Keratinocyte (primary cell): ENCODE data around the gene CDCA4. TPM values are rescaled to one million over a fixed set of nuclear protein-coding genes. Genes with fewer than 3 reads are reported as not detected.

Source experiments
- DNase-seq: peaks from one replicate; pipeline ENCODE4 v3.0.0-alpha.2; 2011; ENCODE audit warnings: low read depth, missing footprints, low spot score
- FAIRE-seq: peaks from 2 replicates; lab custom pipeline; 2011; peaks lifted over from hg19 to GRCh38; lab: Jason Lieb, UNC
- H2AFZ ChIP-seq: 2 replicates; pipeline ENCODE4 v1.6.0; 2012; ENCODE audit warnings: low read length, control low read depth, inconsistent platforms; ENCODE audit not compliant: control insufficient read depth
- H3K27ac ChIP-seq: 2 replicates; pipeline ENCODE4 v1.5.1; 2011; ENCODE audit warnings: low read length; ENCODE audit not compliant: control insufficient read depth, insufficient read depth
- H3K27me3 ChIP-seq: 3 replicates; pipeline ENCODE4 v1.6.0; 2011; ENCODE audit warnings: low read length; ENCODE audit not compliant: control insufficient read depth, insufficient read depth; ENCODE audit errors: extremely low read depth
- H3K36me3 ChIP-seq, 2 experiments: 2 replicates in 1 of 2; 3 replicates in 1 of 2; pipeline ENCODE4 v1.5.1; 2011; ENCODE audit warnings: low read length in 2 of 2, mild to moderate bottlenecking in 1 of 2; ENCODE audit not compliant: control insufficient read depth in 2 of 2, insufficient read depth in 2 of 2; ENCODE audit errors: extremely low read depth in 1 of 2
- H3K4me1 ChIP-seq: 3 replicates; pipeline ENCODE4 v1.5.1; 2011; ENCODE audit warnings: low read length; ENCODE audit not compliant: control insufficient read depth, insufficient read depth; ENCODE audit errors: extremely low read depth
- H3K4me2 ChIP-seq: 3 replicates; pipeline ENCODE4 v1.6.0; 2011; ENCODE audit warnings: low read depth, low read length; ENCODE audit not compliant: control insufficient read depth, insufficient read depth; ENCODE audit errors: extremely low read depth
- H3K4me3 ChIP-seq, 3 experiments: fragments of 200-600 bp in 1 of 3; sonication (generic) in 1 of 3; 2 replicates in 2 of 3; 3 replicates in 1 of 3; pipeline ENCODE4 v1.5.1; 2011 to 2016; ENCODE audit warnings: low read length in 3 of 3, mild to moderate bottlenecking in 3 of 3, control low read depth in 2 of 3, inconsistent platforms in 1 of 3, low read depth in 1 of 3, mixed read lengths in 1 of 3, mixed run types in 1 of 3, moderate library complexity in 1 of 3; ENCODE audit not compliant: control insufficient read depth in 2 of 3, insufficient read depth in 2 of 3; ENCODE audit errors: extremely low read depth in 1 of 3
- H3K79me2 ChIP-seq: 2 replicates; pipeline ENCODE4 v1.6.0; 2012; ENCODE audit warnings: low read length; ENCODE audit not compliant: control insufficient read depth, insufficient read depth
- H3K9ac ChIP-seq: 3 replicates; pipeline ENCODE4 v1.6.0; 2011; ENCODE audit warnings: low read length; ENCODE audit not compliant: control insufficient read depth, insufficient read depth; ENCODE audit errors: extremely low read depth
- H3K9me1 ChIP-seq: 3 replicates; pipeline ENCODE4 v1.6.0; 2011; ENCODE audit warnings: low read length; ENCODE audit not compliant: control insufficient read depth, insufficient read depth; ENCODE audit errors: extremely low read depth
- H3K9me3 ChIP-seq: 2 replicates; pipeline ENCODE4 v1.5.1; 2012; ENCODE audit warnings: low read depth, low read length; ENCODE audit not compliant: control insufficient read depth
- H4K20me1 ChIP-seq: 3 replicates; pipeline ENCODE4 v1.6.0; 2011; ENCODE audit warnings: low read length; ENCODE audit not compliant: control insufficient read depth, insufficient read depth; ENCODE audit errors: extremely low read depth
- CTCF ChIP-seq, 3 experiments: IDR thresholded peaks in 1 of 3; conservative IDR thresholded peaks in 1 of 3; optimal IDR thresholded peaks in 1 of 3; 2 replicates in 2 of 3; 3 replicates in 1 of 3; pipeline versions ENCODE3 to v1.5.1; 2011; ENCODE audit warnings: low read length in 3 of 3, mild to moderate bottlenecking in 3 of 3, moderate library complexity in 2 of 3, control low read depth in 1 of 3, inconsistent platforms in 1 of 3; ENCODE audit not compliant: insufficient read depth in 2 of 3; ENCODE audit errors: extremely low read depth in 1 of 3
- EZH2 ChIP-seq: IDR thresholded peaks from one replicate; pipeline ENCODE4 v1.6.1; 2012; ENCODE audit warnings: inconsistent platforms, mild to moderate bottlenecking, low read length, moderate library complexity
- dilution Hi-C: fragments of 300-500 bp; cut with MboI; formaldehyde crosslinking; loops from one replicate; pipeline ENCODE4 v1.7.0; 2020; ENCODE audit warnings: low sequenced_read_pairs; ENCODE audit not compliant: extremely low pct_ligation_motif_present
- polyA plus RNA-seq, 5 experiments: library from polyadenylated mRNA; depleted of rRNA in 3 of 5; stranded (reverse) in 3 of 5; stranded (forward) in 1 of 5; unstranded in 1 of 5; fragments of >200 nt; gene quantifications; 1 replicate in 1 of 5; 2 replicates in 3 of 5; 3 replicates in 1 of 5; pipeline versions ENCODE4 v1.2.1 to v1.2.3, GENCODE V29; 2011 to 2012; ENCODE audit warnings: missing spikeins in 2 of 5, low read depth in 1 of 5, low replicate concordance in 1 of 5

Gene CDCA4
- polyA plus RNA-seq, 1 donor (not counting 4 experiments of a cell fraction or from before 2014, with no cell fraction given): 35.7 TPM

GRCh38 chr14:104993306-104993705 is 27.6 kb downstream of the CDCA4 start:
- Histone ChIP-seq H3K9me3 (no peaks in the 10 kb centered on the region), H3K4me1 (no peaks in the 10 kb centered on the region), H3K27me3 (no peaks in the 10 kb centered on the region), H3K36me3 (peaks cover 20 to 22% of the 10 kb centered on the region in 2 experiments), H3K4me3 (no peak overlapping the region), H3K9ac (no peak overlapping the region), H4K20me1 (no peaks in the 10 kb centered on the region), H3K79me2 (no peaks in the 10 kb centered on the region), H3K27ac (no peak overlapping the region), H3K9me1 (no peaks in the 10 kb centered on the region), H2AFZ (no peak overlapping the region), H3K4me2 (no peak overlapping the region)
- DNase-seq: no peak
- TF ChIP-seq EZH2 (no peak), CTCF (optimal IDR thresholded peaks at IDR 0.05 in 1 of 3, IDR thresholded peaks at IDR 0.05 in 1 of 3, conservative IDR thresholded peaks at IDR 0.05 in 1 of 3; ENCODE audit: extremely low read depth in 1 of 3, insufficient read depth in 2 of 3, low read length in 3 of 3) (no peak)
- dilution Hi-C loops: no loop called here
- no peak for FAIRE-seq

GRCh38 chr14:104992501-104992900 is 28.4 kb downstream of the CDCA4 start:
- H3K9ac ChIP-seq: no peak overlapping the region
- H2AFZ ChIP-seq: no peak overlapping the region
- no peak overlapping the region for H3K27ac ChIP-seq
- dilution Hi-C loops: no loop called here
- H3K4me1 ChIP-seq: no peaks in the 10 kb centered on the region
- TF ChIP-seq CTCF (optimal IDR thresholded peaks at IDR 0.05 in 1 of 3, IDR thresholded peaks at IDR 0.05 in 1 of 3, conservative IDR thresholded peaks at IDR 0.05 in 1 of 3; ENCODE audit: extremely low read depth in 1 of 3, insufficient read depth in 2 of 3, low read length in 3 of 3) (no peak), EZH2 (no peak)
- H4K20me1 ChIP-seq: no peaks in the 10 kb centered on the region
- no peaks in the 10 kb centered on the region for H3K79me2 ChIP-seq
- FAIRE-seq: no peak
- H3K27me3 ChIP-seq: no peaks in the 10 kb centered on the region
- no peak for DNase-seq
- no peak overlapping the region for H3K4me3 ChIP-seq
- peaks cover 20 to 22% of the 10 kb centered on the region in 2 experiments for H3K36me3 ChIP-seq
- H3K9me1 ChIP-seq: no peaks in the 10 kb centered on the region
- H3K9me3 ChIP-seq: no peaks in the 10 kb centered on the region
- H3K4me2 ChIP-seq: no peak overlapping the region
